Activated naive CD4-positive, alpha-beta T cell treated with Interleukin-2 at 50 U/mL for 16 hours (primary cell): ENCODE results near the gene ARHGAP15.

Source experiments
- DNase-seq: peaks from one replicate; pipeline ENCODE4 v3.0.0-alpha.2; 2020

Gene ARHGAP15

DNA sequence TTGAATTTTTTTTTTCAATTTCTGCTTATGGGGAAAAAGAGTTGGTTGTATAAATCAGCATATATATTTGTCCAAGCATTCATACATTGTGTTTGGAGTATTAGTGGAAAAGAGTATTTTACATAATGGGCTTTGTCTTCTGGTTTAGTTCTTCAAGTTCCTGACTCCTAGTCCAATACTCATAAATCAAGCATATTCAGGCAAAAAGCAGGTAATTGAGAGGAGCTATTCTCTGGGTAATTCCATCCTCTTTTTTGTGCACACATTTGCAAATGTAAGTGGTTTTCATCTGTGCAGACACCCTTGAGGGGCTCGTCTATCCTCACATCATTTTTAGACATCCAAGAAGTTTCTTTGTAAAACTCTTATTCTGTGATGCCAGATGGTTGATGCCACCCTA, 337.2 kb downstream of the ARHGAP15 start:
- no peak for DNase-seq

DNA sequence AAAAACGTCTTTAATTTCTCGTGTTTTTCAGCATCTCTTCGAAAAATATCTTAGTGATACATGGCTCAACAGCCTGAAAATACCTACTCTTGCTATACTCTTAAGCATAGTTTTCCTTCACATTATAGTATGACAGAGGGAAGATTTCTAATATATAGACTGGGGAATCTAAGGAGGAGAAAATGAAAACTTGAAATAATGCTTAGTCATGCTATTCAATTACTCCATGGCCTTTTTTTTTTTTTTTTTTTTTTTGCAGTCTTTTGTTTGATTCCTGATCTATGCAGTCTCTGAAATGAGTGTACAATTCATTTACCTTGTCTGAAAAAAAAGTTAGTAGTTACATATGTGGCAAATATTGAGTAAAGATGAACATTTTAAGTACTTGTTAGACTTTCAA, 337.8 kb downstream of the ARHGAP15 start:
- DNase-seq, result no peak

DNA sequence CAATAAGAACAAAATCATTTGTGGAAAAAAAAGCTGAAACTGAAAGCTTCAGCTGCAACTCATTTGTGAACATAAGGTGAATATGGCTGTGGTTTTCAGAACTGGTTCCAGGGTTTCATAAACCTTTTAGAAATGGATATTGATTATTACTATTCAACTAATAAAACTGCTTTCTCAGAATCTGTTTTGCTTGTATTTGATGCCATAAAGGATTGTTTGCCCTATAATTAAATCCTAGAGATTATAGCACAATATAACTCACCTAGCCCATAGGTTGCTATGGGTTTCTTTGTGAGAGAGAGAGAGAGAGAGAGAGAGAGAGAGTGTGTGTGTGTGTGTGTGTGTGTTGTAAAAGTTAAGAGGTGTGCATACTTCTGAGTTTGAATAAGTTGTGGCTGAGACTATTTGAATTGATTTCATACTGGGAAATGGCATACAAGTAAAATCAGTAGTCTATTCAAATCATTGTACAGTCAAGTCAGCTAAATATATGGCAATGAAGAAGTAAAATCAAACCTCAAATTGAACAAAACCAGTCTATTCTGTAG, 339.2 kb downstream of the ARHGAP15 start:
- DNase-seq, result no peak

DNA sequence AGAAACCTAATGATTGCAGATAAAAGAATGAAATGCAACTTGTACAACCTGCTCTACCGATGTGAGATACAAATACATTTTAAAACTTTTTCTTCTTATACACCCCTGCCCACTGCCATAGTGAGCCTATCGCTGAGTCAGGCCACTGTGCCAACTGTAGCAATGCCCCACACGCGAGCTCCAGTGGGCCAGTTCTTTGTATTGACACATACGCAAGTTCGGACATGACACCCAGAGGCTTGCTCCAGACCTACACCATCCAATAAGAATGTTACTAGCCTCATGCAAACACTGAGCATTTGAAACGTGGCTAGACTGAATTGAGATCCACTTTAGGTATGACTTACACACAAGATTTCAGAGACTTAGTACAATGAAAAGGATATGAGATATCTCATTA, 340.1 kb downstream of the ARHGAP15 start:
- DNase-seq, result no peak

DNA sequence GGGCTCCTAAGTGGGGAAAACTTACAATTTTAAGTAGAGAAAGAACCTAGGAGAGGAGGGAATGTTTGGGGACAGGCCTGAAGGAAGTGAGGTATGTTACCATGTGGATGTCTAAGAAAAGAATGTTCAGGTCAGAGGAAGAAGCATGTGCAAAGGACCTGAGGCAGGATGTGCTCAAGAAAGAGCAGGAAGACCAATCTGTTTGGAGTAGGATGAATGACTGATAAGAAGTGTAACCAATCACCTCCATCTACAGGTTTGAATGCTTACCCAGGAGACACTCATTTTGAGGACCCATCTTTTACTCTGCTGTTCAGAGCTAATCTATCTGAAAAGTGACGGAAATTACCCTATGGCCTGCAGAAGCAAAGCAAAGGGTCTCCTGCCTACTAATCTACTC, 342.3 kb downstream of the ARHGAP15 start:
- no peak for DNase-seq

DNA sequence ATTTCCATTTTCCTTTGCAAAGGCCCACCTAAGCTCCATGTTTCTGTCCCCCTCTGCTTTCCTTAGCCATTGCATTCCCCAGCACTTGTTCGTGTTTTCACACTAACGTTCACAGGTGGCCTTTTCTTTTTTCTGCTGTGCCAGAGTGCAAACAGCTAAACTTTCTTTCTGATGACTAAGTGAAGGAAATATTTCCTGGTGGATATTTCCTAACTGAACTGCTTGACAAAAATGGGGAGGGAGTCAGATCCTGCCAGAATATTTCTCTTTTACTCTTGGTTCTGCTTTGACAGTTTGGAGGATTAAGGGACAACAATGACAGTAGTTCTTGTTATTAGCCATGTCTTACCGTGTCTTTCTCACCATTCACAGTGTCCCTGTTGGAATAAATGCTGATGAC, 344.0 kb downstream of the ARHGAP15 start:
- DNase-seq, result no peak

DNA sequence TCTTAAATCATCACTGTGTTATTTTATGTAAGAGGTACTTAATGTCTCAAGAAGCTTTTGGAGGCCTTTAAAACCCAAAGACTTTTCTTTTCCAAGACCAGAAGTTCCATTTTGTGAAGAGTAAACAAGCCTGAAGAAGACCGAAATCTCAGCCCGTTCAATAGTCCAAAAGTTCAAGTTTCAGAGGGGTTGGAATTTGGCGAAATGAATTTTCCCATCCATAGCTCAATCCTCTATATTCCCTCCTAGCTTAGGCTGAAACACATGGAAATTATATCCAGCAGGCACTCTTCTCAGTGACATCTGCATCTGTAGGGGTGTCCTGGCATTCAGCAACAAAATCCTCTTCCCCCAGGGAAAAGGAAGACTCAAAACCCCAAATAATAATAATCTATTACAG, 344.6 kb downstream of the ARHGAP15 start:
- no peak for DNase-seq

DNA sequence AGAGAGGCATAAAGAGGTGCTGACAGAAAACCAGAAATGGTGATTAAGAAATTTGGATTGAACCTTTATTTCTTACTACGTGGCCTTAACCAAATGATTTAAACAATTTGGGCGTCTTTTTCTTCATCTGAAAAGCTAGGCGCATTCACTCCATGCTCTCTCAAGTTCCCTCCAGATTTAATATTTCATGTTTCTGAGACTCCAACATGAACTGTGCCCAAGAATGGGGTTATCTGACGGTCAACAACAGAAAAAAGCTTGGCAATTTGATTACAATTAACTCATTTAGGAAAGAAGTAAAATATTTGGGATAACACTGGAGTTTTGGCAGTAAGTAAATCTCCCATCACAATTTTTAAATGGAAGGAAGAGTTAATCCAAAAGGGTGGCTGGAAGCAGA, 345.4 kb downstream of the ARHGAP15 start:
- DNase-seq, result no peak

DNA sequence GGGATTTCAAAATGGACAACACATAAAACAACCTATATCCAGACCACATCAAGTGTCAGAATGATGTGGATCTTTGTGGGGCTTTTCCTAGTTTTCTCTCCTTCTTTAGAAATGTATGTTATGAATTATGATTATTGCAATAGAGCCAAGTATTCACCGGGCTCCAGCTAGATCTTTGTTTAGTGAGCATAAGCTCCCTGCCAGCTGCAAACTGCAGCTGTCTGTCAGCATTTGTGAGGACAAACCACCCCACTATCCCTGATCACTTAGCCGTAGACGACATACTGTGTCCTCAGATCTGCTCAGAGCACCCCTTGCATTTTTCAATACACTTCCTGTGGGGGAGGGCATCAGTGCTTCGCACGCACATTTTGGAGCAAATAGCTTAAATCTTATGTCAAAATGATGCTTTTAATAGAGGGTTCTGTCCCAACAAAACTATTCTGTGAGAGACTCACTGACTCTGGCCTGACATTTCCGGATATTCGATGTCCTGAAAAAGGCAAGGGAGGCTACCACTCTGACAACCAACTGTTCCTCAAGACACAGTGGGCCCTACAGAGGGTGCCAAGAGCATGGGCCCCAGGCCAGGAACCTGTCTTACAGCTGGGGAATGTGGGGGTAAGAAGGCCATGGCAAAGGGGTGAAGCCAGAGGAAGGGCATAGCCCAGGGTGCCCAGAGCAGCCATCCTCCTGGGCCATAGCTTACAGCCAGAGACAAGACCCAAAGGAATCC, 346.0 kb downstream of the ARHGAP15 start:
- no peak for DNase-seq

DNA sequence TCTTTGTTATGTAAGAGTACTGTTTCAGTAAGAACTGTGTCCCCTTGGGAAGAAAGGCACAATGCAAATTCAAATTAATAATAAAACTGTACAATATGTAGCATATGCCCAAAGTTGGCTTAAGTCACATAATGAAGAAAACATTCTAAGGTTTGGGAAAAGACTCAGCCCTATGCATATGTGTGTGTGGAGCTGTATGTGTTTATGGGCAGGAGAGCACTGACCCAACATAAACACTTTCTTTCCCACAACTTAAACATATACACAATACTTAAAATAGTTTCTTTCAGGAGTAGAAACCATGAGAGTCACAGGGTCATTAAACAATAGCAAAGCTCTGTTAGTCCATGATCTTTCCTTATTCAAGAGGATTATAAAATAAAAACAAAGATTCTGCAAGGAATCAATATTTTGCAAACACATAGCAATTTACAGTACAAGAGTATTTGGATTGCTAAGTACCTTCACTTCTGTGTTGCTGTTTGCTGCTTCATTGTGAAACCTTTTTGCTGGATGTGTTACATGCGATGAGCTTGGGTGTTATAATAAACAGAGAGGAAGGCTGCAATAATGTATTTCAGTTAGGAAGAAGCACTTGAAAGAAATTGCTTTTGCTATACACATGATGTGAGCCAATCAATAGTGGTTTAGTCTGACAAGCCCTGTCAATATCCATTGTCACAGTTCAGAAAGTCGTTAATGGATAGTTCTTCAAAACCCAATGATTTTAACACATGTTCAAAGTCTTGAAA, 347.3 kb downstream of the ARHGAP15 start:
- no peak for DNase-seq

DNA sequence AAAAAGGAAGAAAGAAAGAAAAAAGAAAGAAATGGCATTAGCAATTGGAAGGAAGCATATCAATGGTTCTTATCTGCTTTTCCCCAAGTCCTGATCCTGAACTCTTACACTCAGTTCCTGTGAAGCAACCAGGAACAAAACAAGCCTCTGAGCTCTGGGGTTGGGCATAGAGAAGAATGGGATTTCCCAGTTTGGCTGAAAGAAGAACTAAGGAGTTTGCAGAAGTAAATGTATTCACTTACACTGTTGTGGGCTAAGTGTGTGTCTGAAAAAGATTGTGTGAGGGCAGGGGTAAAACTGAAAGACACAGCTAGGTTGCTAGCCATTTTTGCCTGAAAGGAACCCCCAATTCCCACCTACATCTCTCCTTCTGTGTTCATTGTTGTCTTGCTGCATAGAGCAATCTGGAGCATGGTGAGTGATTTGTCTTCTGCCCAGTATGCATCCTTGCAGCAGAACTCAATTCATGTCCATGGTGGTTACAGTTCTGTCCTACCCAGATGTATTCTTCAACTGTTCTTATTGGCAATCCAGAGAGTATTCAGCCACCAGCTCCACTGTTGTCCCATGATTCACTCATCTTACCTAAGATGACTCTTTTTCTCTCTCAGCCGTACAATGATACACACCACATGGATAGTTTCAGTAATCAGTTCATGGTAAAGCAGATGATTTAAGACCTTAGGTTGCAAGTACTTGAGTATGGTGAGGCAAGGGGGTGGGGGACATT, 348.7 kb downstream of the ARHGAP15 start:
- DNase-seq, result no peak

DNA sequence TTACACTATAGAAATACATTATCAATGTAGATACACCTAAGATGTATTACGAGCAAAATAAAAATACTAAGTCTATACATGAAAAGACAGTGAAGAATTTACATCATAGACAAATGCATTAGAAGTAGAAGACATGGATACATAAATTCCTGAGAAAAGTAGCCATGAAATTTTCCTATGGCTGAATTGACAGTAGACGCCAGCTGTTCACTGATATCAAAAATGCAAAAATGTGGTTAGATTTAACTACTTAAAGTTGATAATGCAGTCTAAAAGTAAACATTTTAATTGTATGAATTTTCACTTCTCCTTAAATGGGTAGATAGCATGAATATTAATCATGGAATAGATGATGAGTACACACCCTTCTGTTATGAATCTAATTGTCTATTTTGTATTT, 350.9 kb downstream of the ARHGAP15 start:
- no peak for DNase-seq

DNA sequence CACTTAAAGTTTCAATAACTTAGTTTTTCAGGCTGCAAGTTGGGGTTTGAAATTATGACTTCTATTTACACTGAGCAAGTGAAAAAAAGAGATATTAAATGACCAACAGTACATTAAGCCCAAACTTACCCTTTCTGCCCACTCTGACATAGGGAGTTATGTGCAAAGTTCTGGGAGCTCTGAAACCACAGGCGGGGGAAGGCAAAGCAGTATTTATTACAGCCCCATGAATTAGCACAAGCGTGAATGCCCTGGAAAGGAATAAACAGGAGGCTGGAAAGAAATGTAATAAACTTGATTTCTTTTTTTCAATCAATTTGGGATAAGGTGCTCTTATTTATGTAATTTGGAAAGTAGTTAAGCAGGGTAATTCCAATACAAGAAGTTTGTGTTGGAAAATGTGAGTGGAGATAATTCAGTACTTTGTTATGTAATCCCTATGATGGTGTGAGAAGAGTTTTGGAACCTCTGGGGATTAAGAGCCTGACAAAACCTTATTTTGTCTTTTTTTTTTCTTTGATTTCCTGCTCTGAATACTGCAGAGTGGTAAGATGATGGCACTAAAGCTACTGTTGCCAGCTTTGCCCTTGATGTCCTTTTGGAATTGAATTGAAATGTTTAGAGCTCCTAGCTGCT, 351.5 kb downstream of the ARHGAP15 start:
- DNase-seq, result no peak

DNA sequence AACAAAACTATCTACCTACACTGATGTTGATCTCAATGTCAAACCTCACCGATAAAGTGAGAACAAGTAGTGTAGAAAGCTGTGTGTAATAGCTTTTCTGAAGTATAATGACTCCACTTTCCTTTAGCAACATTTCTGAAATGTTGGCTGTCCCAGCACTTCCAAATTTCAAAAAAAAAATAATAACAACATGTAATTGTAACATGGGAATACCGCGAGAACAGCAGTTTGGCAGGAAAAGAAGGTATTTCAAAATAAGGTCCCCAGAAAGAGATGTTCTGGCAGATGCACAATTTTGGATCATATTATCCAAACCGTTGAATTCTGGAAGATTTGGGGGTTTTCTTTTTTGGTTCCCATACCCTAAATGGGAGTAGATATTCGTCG, 352.0 kb downstream of the ARHGAP15 start:
- no peak for DNase-seq

DNA sequence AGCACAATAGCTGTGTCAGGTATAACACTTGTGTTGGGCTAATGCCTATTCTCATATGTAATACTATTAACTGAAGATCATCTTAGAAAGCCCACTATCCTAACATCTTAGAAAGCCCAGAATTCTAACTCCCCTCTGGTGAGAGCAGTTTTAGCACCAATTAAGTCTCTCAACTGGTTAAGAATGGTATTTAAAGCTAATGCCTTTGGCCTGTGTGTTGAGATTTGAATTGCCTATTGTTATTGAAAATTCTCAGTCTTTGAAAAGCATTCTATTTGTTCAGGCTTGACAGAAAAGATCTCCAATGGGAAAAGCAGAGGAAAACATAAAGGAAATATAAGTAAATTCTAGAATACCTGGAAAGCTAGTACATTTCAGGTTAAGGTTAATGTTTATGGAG, 352.5 kb downstream of the ARHGAP15 start:
- DNase-seq, result no peak

DNA sequence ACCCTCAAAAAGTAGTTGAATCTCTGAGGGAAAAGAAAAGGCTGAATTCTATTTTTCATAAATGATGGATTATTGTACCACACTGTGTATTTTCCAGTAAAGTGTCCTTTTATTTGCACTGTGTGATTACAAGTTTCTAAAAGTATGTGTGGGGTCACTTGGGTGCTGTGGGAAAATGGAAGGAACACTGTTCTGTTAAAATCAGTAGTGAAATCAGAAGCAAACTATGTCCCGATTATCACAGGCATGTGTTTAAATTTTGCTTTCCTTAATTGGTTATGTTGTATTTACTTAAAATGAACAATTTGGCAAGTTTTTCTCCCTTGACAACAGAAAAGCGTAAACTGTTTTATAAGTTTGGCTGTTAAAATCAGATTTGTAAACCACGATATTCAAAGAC, 353.1 kb downstream of the ARHGAP15 start:
- DNase-seq, result no peak

DNA sequence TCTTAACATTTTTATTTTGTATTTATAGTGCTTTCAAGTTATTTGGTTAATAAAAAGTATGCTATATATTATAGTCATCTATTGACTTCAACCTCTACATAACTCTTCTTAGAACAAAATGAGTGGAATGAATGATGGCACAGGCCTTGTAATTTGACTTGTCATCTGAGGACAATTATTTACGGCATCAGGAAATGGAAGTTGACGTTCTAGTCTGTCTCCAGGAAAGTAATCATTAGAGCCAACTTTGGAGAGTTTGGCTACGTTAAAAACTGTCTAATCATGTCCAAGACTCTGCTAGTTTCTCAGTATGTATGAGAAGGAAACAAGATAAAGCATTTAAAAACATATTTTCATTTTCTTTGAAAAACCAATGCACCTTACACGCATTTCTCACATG, 353.6 kb downstream of the ARHGAP15 start:
- no peak for DNase-seq

DNA sequence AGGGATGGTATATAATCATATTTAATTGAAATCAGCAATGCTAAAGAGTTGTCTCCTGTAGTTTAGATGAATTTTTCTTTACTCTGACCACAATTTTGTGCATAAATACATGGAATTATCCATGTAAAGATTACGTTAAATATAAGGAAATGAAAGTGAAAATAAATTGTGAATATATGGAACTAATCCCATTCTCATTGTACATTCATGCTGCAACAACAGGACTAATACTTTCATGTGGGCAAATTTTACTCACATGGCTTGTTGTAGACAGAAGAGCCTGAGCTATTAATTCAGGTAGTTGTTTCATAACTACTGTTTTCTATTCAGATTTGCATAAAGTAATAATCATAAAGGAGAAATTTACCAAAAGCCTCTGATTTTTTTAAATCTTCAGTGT, 357.8 kb downstream of the ARHGAP15 start:
- no peak for DNase-seq

DNA sequence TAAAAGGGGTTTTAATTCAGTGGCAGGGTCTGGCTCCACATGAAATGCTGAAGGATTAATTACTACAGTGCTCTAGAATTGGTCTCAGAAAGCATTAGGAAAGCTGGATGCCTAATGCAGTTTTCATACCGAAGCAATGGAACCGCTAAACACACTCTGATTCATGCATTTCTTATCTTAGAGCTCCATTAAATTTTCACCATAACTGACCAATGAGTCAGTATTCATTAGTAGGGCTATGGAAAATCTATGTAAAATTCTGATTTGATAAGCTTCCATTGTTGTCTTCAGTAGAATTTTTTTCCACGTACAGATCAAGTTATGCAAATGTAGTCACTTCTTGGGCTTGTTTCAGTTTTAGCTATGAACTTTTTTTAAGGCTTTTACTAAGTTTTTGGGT, 359.9 kb downstream of the ARHGAP15 start:
- no peak for DNase-seq

DNA sequence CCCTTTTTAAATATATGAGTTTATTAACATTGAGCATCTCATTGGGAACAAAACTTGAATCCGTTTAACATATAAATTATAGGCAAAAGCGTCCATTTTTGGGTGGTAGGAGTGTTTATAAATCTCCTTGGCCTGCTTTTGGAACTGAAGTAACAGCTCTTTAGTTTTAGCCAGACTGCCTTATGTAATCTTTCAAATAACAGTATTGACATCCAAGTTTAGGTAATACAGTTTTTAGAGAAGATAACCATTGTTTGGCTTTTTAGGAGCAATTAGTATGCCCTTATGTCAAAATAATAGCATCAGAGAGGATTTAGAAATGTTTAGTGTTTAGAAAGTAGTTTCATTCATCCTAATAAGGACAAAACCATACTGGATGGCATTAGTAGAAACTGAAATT, 361.9 kb downstream of the ARHGAP15 start:
- DNase-seq, result no peak

DNA sequence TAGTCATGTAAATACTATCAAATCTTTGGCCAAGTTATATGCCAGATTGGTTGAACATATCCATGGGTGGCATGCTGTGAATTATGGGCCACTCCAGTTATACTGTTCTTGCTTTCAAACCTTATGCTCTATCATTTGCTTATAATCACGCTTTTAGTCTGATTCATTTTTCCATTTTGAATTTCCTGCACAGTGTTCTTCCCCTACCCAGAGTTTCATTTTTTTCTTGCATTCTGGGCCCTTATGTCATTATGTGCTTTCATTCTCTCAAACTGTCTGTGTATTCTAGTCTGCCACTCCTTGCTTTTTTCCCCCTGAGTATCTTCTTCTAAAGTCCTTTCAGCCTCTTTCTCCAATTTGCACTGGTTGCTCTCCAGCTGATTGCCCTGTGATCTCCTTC, 364.1 kb downstream of the ARHGAP15 start:
- DNase-seq, result no peak

DNA sequence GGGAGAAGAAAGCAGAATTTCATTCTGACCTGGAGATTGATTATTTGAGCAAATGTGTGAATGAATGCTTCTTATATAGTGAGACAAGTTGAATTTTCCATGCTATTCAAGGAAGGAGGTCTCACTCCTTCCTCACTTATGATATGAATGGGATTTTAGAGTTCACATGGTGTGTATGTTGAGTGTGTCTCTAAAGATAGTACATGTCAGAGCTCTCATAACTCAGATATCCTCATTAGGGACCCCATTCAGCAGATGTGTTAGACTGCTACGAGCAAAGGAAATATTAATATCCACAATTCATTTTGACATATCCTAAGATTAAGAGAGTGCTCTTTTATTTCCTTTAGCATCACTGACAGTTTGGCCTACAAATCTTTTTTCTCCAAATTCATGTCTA, 368.5 kb downstream of the ARHGAP15 start:
- no peak for DNase-seq

DNA sequence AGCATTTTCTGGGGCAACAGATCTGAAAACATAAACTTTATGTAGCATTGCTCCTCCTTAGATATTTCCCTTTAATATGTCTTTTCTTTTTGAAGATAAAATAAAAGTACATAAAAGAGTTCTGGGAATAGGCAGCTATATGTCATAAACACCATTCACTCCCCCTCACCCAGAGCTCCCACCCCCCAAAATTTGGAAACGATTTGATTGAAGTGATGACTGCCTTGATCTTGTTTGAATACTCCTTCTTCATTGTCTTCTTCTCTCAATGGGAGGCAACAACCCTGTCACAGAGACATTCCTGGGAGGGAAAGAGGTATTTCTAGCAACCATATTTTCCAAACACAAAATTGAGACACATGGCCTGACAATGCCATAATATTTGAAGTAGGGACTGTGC, 369.3 kb downstream of the ARHGAP15 start:
- no peak for DNase-seq
